SHP77 (cell line): ENCODE data around the gene SHTN1.

Experiments
- DNase-seq, 2 experiments: peaks; one replicate each; lab custom pipeline; 2025; lab: John Stamatoyannopoulos, UW

The SHTN1 gene

GRCh38 chr10:116984202-116984990 lies 20.6 kb downstream of the SHTN1 start:
- DNase-seq: no peak

GRCh38 chr10:116980041-116980440 lies 24.9 kb downstream of the SHTN1 start:
- no peak for DNase-seq

GRCh38 chr10:116978901-116979300 lies 26.1 kb downstream of the SHTN1 start:
- DNase-seq: no peak

GRCh38 chr10:116974456-116975005 lies 30.5 kb downstream of the SHTN1 start:
- no peak for DNase-seq

- DNase-seq: no peak
These were observed 31.0 kb downstream of the SHTN1 start for GRCh38 chr10:116973946-116974455.

GRCh38 chr10:116973371-116973905 lies 31.5 kb downstream of the SHTN1 start:
- no peak for DNase-seq

- DNase-seq: no peak
These were observed 32.9 kb downstream of the SHTN1 start for GRCh38 chr10:116972131-116972530.

- DNase-seq: no peak
These were observed 34.9 kb downstream of the SHTN1 start for GRCh38 chr10:116970050-116970449.

- no peak for DNase-seq
These were observed 36.7 kb downstream of the SHTN1 start for GRCh38 chr10:116968331-116968730.

GRCh38 chr10:116961406-116962251 lies 43.4 kb downstream of the SHTN1 start:
- DNase-seq: peak; percentile 61 to 76

- DNase-seq: no peak
These were observed 44.8 kb downstream of the SHTN1 start for GRCh38 chr10:116960066-116960776.

GRCh38 chr10:116952729-116953128 lies 52.3 kb downstream of the SHTN1 start:
- DNase-seq: no peak

- no peak for DNase-seq
These were observed 56.5 kb downstream of the SHTN1 start for GRCh38 chr10:116948530-116948870.

- DNase-seq: no peak
These were observed 57.0 kb downstream of the SHTN1 start for GRCh38 chr10:116947841-116948529.

- DNase-seq: no peak
These were observed 60.1 kb downstream of the SHTN1 start for GRCh38 chr10:116944911-116945310.

- no peak for DNase-seq
These were observed 73.2 kb downstream of the SHTN1 start for GRCh38 chr10:116931806-116932205.

- DNase-seq: no peak
These were observed 78.6 kb downstream of the SHTN1 start for GRCh38 chr10:116926426-116926825.

GRCh38 chr10:116925056-116925455 lies 79.9 kb downstream of the SHTN1 start:
- DNase-seq: no peak

GRCh38 chr10:116919706-116920105 lies 85.3 kb downstream of the SHTN1 start:
- DNase-seq: no peak

- DNase-seq: no peak
These were observed 85.8 kb downstream of the SHTN1 start for GRCh38 chr10:116919164-116919563.

GRCh38 chr10:116918583-116918982 lies 86.4 kb downstream of the SHTN1 start:
- no peak for DNase-seq
